Right lobe of liver (tissue), 4 donors: Measurements from ENCODE around the gene PIK3C2G.

ENCODE experiments used
- POLR2A ChIP-seq: fragments of 450-650 bp; IDR thresholded peaks from one replicate; pipeline ENCODE4 v1.6.1; 2017; ENCODE audit warnings: antibody characterized with exemption, mild to moderate bottlenecking
- TF ChIP-seq, protein P1 (sequence below), 4 donors: fragments of 200-600 bp in 3 of 4; fragments of 450-650 bp in 1 of 4; IDR thresholded peaks; one replicate each; pipeline versions ENCODE4 v1.5.1 to v1.8.0; 2016 to 2022; ENCODE audit warnings: antibody characterized with exemption in 4 of 4, mild to moderate bottlenecking in 2 of 4
- donor health status: DM: no; HTN: no; CAD: no.
- donor health status: DM: no; HTN: no; CAD: no.
- donor health status: DM: no; HTN: yes; CAD: no.

DNA sequence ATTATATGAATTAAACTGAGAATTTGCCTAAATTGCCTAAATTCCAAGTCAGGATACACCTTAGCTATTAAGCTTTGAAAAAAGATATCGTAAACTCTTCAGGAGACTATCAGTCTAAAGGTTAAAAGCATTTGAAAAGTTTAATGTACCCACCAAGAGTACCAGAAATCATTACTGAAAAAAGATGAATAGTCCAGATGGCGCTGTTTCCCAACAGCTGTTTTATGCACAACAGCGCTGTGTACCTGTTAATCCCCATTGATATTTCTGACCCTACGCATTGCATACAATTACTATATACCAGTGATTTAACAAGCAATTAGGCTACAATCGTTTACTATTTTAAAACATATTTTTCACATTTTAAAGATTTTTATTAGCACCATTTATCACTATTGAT lies 291.5 kb downstream of the PIK3C2G start:
- no peak for TF ChIP-seq POLR2A
- TF ChIP-seq, protein P1, sequence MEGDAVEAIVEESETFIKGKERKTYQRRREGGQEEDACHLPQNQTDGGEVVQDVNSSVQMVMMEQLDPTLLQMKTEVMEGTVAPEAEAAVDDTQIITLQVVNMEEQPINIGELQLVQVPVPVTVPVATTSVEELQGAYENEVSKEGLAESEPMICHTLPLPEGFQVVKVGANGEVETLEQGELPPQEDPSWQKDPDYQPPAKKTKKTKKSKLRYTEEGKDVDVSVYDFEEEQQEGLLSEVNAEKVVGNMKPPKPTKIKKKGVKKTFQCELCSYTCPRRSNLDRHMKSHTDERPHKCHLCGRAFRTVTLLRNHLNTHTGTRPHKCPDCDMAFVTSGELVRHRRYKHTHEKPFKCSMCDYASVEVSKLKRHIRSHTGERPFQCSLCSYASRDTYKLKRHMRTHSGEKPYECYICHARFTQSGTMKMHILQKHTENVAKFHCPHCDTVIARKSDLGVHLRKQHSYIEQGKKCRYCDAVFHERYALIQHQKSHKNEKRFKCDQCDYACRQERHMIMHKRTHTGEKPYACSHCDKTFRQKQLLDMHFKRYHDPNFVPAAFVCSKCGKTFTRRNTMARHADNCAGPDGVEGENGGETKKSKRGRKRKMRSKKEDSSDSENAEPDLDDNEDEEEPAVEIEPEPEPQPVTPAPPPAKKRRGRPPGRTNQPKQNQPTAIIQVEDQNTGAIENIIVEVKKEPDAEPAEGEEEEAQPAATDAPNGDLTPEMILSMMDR (IDR thresholded peaks at IDR 0.05), result no peak
